HEK293T (cell line): Measurements from ENCODE around the gene TSEN15.

Experiments used
- ARNT ChIP-seq: fragments of 450-650 bp; IDR thresholded peaks from 2 replicates; pipeline ENCODE4 v1.6.1; 2017; ENCODE audit warnings: mild to moderate bottlenecking
- BHLHE40 ChIP-seq: fragments of 450-650 bp; IDR thresholded peaks from 2 replicates; pipeline ENCODE4 v1.6.1; 2016; ENCODE audit warnings: mild to moderate bottlenecking, moderate library complexity, borderline replicate concordance
- FOXK2 ChIP-seq: fragments of 450-650 bp; IDR thresholded peaks from 2 replicates; pipeline ENCODE4 v1.6.1; 2016; ENCODE audit warnings: mild to moderate bottlenecking
- FOXM1 ChIP-seq: fragments of 450-650 bp; IDR thresholded peaks from 2 replicates; pipeline ENCODE4 v1.6.1; 2017; ENCODE audit warnings: mild to moderate bottlenecking, borderline replicate concordance
- HDGF ChIP-seq: fragments of 450-650 bp; IDR thresholded peaks from 2 replicates; pipeline ENCODE4 v1.6.1; 2017; ENCODE audit warnings: antibody characterized with exemption, borderline replicate concordance
- NFRKB ChIP-seq: fragments of 450-650 bp; IDR thresholded peaks from 2 replicates; pipeline ENCODE4 v1.6.1; 2016; ENCODE audit warnings: mild to moderate bottlenecking, moderate library complexity
- SP1 ChIP-seq: fragments of 450-650 bp; IDR thresholded peaks from 2 replicates; pipeline ENCODE4 v1.6.1; 2017
- SUZ12 ChIP-seq: fragments of 450-650 bp; IDR thresholded peaks from 2 replicates; pipeline ENCODE4 v1.6.1; 2016; ENCODE audit warnings: mild to moderate bottlenecking
- TARDBP ChIP-seq: fragments of 450-650 bp; IDR thresholded peaks from 2 replicates; pipeline ENCODE4 v1.6.1; 2016

DNA sequence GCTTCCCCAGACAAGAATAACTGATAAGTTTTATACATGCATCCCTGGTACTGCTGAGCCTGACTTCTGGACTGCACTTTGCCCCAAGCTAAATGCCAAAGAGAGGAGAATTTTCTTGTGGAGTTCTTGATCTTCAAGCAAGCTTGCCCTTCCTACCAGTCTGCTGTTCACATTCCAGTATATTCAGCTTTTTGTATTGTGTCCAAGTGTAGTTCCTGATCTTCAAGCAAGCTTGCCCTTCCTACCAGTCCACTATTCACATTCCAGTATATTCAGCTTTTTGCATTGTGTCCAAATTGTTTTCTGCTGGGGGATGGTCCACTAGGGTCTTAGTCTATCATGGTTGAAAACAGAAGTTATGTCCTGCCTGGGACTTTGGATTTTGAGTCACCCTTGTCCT, 894 bp upstream of the TSEN15 start:
- TF ChIP-seq HDGF, result no peak
- no peak for TF ChIP-seq FOXK2
- no peak for TF ChIP-seq SUZ12
- TF ChIP-seq BHLHE40, result no peak
- no peak for TF ChIP-seq ARNT
- TF ChIP-seq FOXM1, result no peak
- TF ChIP-seq TARDBP, result no peak
- TF ChIP-seq SP1, result no peak
- TF ChIP-seq NFRKB, result no peak
